Kidney (tissue), 14 donors: ENCODE measurements around the gene RPLP2. TPM values are rescaled to one million over a fixed set of nuclear protein-coding genes. Genes with fewer than 3 reads are reported as not detected.

ENCODE experiments used
- DNase-seq, 5 donors: peaks; one replicate each; pipeline ENCODE4 v3.0.0-alpha.2; 2013 to 2020
- FAIRE-seq: peaks from 2 replicates; lab custom pipeline; 2012; peaks lifted over from hg19 to GRCh38; lab: Jason Lieb, UNC
- H3K27ac ChIP-seq, 2 donors: one replicate each; pipeline ENCODE4 v1.7.0; 2013; ENCODE audit warnings: low read depth in 2 of 2, low read length in 2 of 2, inconsistent platforms in 1 of 2
- H3K27me3 ChIP-seq: one replicate; pipeline ENCODE4 v1.7.1; 2013; ENCODE audit warnings: low read length, inconsistent platforms; ENCODE audit not compliant: control insufficient read depth, insufficient read depth
- H3K36me3 ChIP-seq, 3 donors: one replicate each; pipeline versions ENCODE4 v1.7.0 to v1.7.1; 2013; ENCODE audit warnings: low read length in 3 of 3, control low read depth in 1 of 3, inconsistent platforms in 1 of 3; ENCODE audit not compliant: insufficient read depth in 3 of 3, control insufficient read depth in 2 of 3
- H3K4me1 ChIP-seq, 3 donors: one replicate each; pipeline versions ENCODE4 v1.7.0 to v1.7.1; 2013; ENCODE audit warnings: low read length in 3 of 3, inconsistent platforms in 1 of 3, low read depth in 1 of 3; ENCODE audit not compliant: control insufficient read depth in 2 of 3, insufficient read depth in 2 of 3
- H3K4me3 ChIP-seq, 3 donors: one replicate each; pipeline versions ENCODE4 v1.7.0 to v1.8.1; 2013; ENCODE audit warnings: low read length in 3 of 3, control low read depth in 1 of 3, inconsistent platforms in 1 of 3
- H3K9ac ChIP-seq, 3 donors: one replicate each; pipeline versions ENCODE4 v1.7.0 to v1.7.1; 2013; ENCODE audit warnings: low read length in 3 of 3, control low read depth in 1 of 3, inconsistent platforms in 1 of 3
- H3K9me3 ChIP-seq, 3 donors: one replicate each; pipeline versions ENCODE4 v1.7.0 to v1.7.1; 2013; ENCODE audit warnings: low read length in 3 of 3, control low read depth in 1 of 3, inconsistent platforms in 1 of 3; ENCODE audit not compliant: control insufficient read depth in 2 of 3, insufficient read depth in 1 of 3
- intact Hi-C: fragments of 100-400 bp; cut with DNase I; formaldehyde crosslinking; loops from one replicate; pipeline ENCODE4 v1.11.1; 2022
- polyA plus RNA-seq: library from polyadenylated mRNA; stranded (reverse); fragments of 350-450 nt; fragmentation: Illumina TruSeq; extraction: RNeasy Lipid Tissue Mini Kit (QIAGEN cat#74804); gene quantifications from one replicate; pipeline ENCODE4 v1.2.3, GENCODE V29; 2014; ENCODE audit warnings: low read depth, low replicate concordance; ENCODE audit not compliant: insufficient read depth
- total RNA-seq: library from RNA; stranded (reverse); fragmentation: NEBNext Ultra II Directional; extraction: Animal tissue kit (Norgen Biotek cat#: 25700); gene quantifications from one replicate; pipeline ENCODE4 v1.2.1, GENCODE V29; 2021
- TF ChIP-seq, protein P1 (sequence below): IDR thresholded peaks from 3 replicates; pipeline ENCODE4 v1.5.1; 2012; ENCODE audit warnings: mild to moderate bottlenecking, moderate library complexity, borderline replicate concordance; ENCODE audit not compliant: insufficient read depth; ENCODE audit errors: extremely low read depth
- donor health status: control.
- donor health status: control.
- donor health status: control.
- donor health status: control.
- donor health status: control.
- donor health status: DM: yes; HTN: yes; CAD: no.
- donor health status: Normal renal cell carcinoma (clear cell type).

The RPLP2 gene
- total and polyA plus RNA-seq, 2 donors from 2014 or later = 1,544 to 1,997 TPM

DNA sequence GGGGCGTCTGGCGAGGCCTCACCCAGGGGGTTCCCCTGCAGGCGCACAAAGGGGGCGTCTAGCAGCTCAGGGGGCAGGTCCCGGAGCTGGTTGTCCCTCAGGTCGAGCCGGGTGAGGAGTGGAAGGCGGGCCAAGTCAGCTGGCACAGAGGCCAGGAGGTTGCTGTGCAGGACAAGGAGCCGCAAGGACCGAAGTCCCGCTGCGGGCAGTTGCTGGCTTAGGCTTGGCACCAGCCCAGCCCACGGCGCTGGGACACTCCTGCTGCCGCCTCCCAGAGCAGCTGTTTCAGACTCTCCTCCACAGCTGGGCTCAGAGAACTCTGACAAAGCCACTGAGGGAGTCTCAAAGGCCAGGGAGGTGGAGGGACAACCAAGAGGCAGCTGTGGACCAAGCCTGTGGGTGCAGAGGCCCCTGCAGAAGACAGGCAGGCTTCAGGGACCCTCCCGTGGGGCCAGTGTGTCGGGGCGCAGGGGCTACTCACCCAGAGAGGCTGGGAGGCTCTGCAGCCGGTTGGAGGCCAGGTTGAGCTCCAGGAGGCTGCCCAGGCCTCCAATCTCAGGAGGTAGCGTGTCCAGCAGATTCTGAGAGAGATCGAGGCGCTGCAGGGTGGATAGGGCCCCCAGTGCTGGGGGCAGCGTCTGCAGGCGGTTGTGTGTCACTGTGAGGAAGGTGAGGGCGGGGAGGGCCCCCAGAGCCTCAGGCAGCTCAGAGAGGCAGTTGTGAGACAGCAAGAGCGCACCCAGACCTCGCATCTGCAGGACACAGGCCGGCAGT lies 6.9 kb upstream of the RPLP2 start:
- no peak for FAIRE-seq
- Histone ChIP-seq H3K36me3 (no peaks in the 10 kb centered on the region), H3K27me3 (no peaks in the 10 kb centered on the region), H3K27ac (no peak overlapping the region), H3K4me1 (peaks cover 0 to 14% (median 4%) of the 10 kb centered on the region in 3 donors), H3K9ac (no peak overlapping the region), H3K9me3 (no peaks in the 10 kb centered on the region), H3K4me3 (no peak overlapping the region)
- TF ChIP-seq, protein P1, sequence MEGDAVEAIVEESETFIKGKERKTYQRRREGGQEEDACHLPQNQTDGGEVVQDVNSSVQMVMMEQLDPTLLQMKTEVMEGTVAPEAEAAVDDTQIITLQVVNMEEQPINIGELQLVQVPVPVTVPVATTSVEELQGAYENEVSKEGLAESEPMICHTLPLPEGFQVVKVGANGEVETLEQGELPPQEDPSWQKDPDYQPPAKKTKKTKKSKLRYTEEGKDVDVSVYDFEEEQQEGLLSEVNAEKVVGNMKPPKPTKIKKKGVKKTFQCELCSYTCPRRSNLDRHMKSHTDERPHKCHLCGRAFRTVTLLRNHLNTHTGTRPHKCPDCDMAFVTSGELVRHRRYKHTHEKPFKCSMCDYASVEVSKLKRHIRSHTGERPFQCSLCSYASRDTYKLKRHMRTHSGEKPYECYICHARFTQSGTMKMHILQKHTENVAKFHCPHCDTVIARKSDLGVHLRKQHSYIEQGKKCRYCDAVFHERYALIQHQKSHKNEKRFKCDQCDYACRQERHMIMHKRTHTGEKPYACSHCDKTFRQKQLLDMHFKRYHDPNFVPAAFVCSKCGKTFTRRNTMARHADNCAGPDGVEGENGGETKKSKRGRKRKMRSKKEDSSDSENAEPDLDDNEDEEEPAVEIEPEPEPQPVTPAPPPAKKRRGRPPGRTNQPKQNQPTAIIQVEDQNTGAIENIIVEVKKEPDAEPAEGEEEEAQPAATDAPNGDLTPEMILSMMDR = no peak
- intact Hi-C loops = no loop called here
- DNase-seq = no peak

DNA sequence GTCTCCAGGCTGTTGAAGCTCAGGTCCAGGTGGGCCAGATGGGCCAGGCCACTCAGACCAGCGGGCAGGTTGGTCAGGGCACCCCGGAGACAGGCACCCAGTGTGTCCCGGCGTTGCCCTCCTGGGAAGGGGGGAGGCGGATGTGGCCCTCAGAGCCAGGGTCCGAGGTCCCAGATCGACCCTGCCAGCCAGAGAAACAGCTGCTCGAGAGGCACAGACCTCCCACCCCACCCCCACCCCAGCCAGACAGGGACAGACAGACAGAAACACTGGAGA lies 6.4 kb upstream of the RPLP2 start:
- FAIRE-seq (no peak), DNase-seq (no peak)
- intact Hi-C loops = no loop called here
- no peaks in the 10 kb centered on the region for H3K27me3 ChIP-seq
- TF ChIP-seq, protein P1 = no peak
- no peaks in the 10 kb centered on the region for H3K36me3 ChIP-seq
- H3K9me3 ChIP-seq = no peaks in the 10 kb centered on the region
- no peak overlapping the region for H3K4me3 ChIP-seq
- H3K27ac ChIP-seq = no peak overlapping the region
- H3K9ac ChIP-seq = no peak overlapping the region
- peaks cover 0 to 14% (median 4%) of the 10 kb centered on the region in 3 donors for H3K4me1 ChIP-seq

- no peak overlapping the region for H3K27ac ChIP-seq
Measured at GRCh38 chr11:803770-804598, 5.8 kb upstream of the RPLP2 start.

More at GRCh38 chr11:803770-804598, 5.8 kb upstream of the RPLP2 start:
- Histone ChIP-seq H3K9me3 (no peaks in the 10 kb centered on the region), H3K27me3 (no peaks in the 10 kb centered on the region), H3K4me3 (peak overlapping the region in 2 of 3 donors; percentile 36 to 59), H3K4me1 (peaks cover 0 to 18% (median 4%) of the 10 kb centered on the region in 3 donors), H3K36me3 (no peaks in the 10 kb centered on the region), H3K9ac (peak overlapping the region in 1 of 3 donors; percentile 34)
- no peak for FAIRE-seq
- DNase-seq = no peak
- intact Hi-C loops = no loop called here
- TF ChIP-seq, protein P1 = no peak
